Measurements from ENCODE around the gene MTREX. TPM values are rescaled to one million over a fixed set of nuclear protein-coding genes. Genes with fewer than 3 reads are reported as not detected.
A peak's percentile ranks its signal among the peaks of the same experiment; 100 is the strongest.

The MTREX gene
- total RNA-seq, 2 experiments from 2014 or later = 50.9 to 54.5 TPM

DNA sequence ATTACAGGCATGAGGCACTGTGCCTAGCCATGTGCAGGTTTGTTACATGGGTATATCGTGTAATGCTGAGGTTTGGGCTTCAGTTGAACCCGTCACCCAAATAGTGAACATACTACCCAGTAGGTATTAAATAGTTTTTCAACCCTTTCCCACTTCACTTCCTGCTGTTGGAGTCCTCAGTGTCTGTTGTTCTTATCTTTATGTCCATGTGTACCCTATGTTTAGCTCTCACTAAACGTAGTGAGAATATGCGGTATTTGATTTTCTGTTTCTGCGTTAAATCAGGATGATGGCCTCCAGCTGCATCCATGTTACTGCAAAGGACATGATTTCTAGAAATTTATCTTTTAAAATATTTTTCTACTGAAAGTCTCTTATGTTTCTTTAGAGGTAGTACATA, 17.8 kb downstream of the MTREX start:
- H3K27me3 ChIP-seq (ENCODE audit: control insufficient read depth in 1 of 2, insufficient read depth in 2 of 2, low read length in 2 of 2) = no peaks in the 10 kb centered on the region
- H3K36me3 ChIP-seq (ENCODE audit: insufficient read depth, low read length) = peaks cover 55% of the 10 kb centered on the region
- no peak overlapping the region for H3K27ac Mint-ChIP-seq
- H3K4me1 ChIP-seq (ENCODE audit: insufficient read depth, low read length) = peaks cover 4% of the 10 kb centered on the region
- no peak for DNase-seq
- TF ChIP-seq, protein P1, sequence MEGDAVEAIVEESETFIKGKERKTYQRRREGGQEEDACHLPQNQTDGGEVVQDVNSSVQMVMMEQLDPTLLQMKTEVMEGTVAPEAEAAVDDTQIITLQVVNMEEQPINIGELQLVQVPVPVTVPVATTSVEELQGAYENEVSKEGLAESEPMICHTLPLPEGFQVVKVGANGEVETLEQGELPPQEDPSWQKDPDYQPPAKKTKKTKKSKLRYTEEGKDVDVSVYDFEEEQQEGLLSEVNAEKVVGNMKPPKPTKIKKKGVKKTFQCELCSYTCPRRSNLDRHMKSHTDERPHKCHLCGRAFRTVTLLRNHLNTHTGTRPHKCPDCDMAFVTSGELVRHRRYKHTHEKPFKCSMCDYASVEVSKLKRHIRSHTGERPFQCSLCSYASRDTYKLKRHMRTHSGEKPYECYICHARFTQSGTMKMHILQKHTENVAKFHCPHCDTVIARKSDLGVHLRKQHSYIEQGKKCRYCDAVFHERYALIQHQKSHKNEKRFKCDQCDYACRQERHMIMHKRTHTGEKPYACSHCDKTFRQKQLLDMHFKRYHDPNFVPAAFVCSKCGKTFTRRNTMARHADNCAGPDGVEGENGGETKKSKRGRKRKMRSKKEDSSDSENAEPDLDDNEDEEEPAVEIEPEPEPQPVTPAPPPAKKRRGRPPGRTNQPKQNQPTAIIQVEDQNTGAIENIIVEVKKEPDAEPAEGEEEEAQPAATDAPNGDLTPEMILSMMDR (IDR thresholded peaks at IDR 0.05) = no peak
- intact Hi-C loops (cut with DNase I, micrococcal nuclease) = loop anchor here (2.0 to 5.0 kb wide), 2 partner anchors 17 to 367 kb away; no protein-coding TSS in a partner anchor
- ChIA-PET CTCF (no interaction called here), POLR2A (no interaction called here)
- H3K9me3 ChIP-seq (ENCODE audit: control insufficient read depth in 1 of 2, insufficient read depth in 1 of 2, low read length in 2 of 2) = no peaks in the 10 kb centered on the region
- H3K9me3 Mint-ChIP-seq = no peaks in the 10 kb centered on the region
- H3K4me1 Mint-ChIP-seq (ENCODE audit: low read depth) = peaks cover 50% of the 10 kb centered on the region
- H3K27ac ChIP-seq (ENCODE audit: low read depth in 1 of 2, low read length in 2 of 2) = no peak overlapping the region
- no peaks in the 10 kb centered on the region for H3K27me3 Mint-ChIP-seq
- no peak overlapping the region for H3K4me3 ChIP-seq (ENCODE audit: low read length)
- peaks cover 80% of the 10 kb centered on the region for H3K36me3 Mint-ChIP-seq (ENCODE audit: low read depth)
- H3K4me3 Mint-ChIP-seq = no peak overlapping the region
- ATAC-seq (ENCODE audit: poor library complexity) = no peak

DNA sequence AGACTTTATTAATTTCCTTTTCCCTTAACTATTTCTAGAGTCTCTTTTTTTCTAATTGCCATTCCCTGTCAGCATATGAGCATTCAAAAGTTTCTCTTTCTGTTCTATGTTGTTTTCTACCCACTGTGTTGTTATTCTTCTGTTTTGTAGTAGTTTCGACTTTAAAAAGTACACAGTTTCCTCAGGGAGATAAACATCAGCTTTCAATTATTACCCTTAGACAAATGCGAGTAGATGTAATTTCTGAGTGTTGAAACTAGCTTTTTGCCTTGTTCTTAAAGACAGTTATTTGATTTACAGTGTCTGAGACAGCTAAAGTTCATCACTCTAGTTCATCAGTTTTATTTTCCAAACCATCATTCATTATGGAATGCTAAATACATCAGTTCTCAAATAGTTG, 19.5 kb downstream of the MTREX start:
- Histone ChIP-seq H3K27me3 (ENCODE audit: control insufficient read depth in 1 of 2, insufficient read depth in 2 of 2, low read length in 2 of 2) (no peaks in the 10 kb centered on the region), H3K4me1 (ENCODE audit: insufficient read depth, low read length) (peaks cover 4% of the 10 kb centered on the region), H3K4me3 (ENCODE audit: low read length) (no peak overlapping the region), H3K9me3 (ENCODE audit: control insufficient read depth in 1 of 2, insufficient read depth in 1 of 2, low read length in 2 of 2) (no peaks in the 10 kb centered on the region), H3K27ac (ENCODE audit: low read depth in 1 of 2, low read length in 2 of 2) (no peak overlapping the region), H3K36me3 (ENCODE audit: insufficient read depth, low read length) (peaks cover 68% of the 10 kb centered on the region)
- no peaks in the 10 kb centered on the region for H3K27me3 Mint-ChIP-seq
- H3K36me3 Mint-ChIP-seq (ENCODE audit: low read depth) = peaks cover 93% of the 10 kb centered on the region
- H3K4me1 Mint-ChIP-seq (ENCODE audit: low read depth) = peaks cover 47% of the 10 kb centered on the region
- CTCF ChIA-PET = no interaction called here
- H3K9me3 Mint-ChIP-seq = no peaks in the 10 kb centered on the region
- intact Hi-C loops (cut with DNase I, micrococcal nuclease) = loop anchor here in 1 of 2 experiments (5.0 kb wide), 1 partner anchor 365 kb away; no protein-coding TSS in a partner anchor
- ATAC-seq (ENCODE audit: poor library complexity) (no peak), DNase-seq (no peak)
- POLR2A ChIA-PET = interaction anchor here (0.8 to 1.8 kb wide), 3 partner anchors 10 to 19 kb away, joined by 3 to 5 read pairs (median 3); partner anchors contain the start of genes DHX29 and MTREX
- TF ChIP-seq, protein P1 (IDR thresholded peaks at IDR 0.05) = no peak
- H3K4me3 Mint-ChIP-seq = no peak overlapping the region
- H3K27ac Mint-ChIP-seq = peak overlapping the region; percentile 19

DNA sequence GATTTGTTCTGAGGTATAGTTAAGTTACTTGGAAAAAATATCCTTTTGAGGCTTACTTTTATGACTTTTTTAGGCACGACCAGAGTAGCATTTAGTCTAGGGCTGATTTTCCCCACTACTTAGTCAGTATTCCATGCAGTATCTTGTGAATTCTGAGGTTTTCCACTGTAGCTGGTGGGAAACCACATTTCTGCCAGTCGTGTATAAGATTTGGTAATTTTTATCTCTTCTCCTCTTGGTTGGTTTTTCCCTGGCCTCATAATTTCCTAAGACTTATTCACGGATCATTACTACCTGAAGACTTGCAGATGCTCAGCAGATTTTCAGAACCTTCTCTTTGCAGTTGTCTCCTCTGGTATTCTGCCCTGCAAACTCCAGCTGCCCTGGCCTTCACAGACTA, 23.5 kb downstream of the MTREX start:
- Mint-ChIP-seq H3K36me3 (ENCODE audit: low read depth) (peaks cover 87% of the 10 kb centered on the region), H3K27me3 (no peaks in the 10 kb centered on the region), H3K4me1 (ENCODE audit: low read depth) (peaks cover 39% of the 10 kb centered on the region), H3K9me3 (no peaks in the 10 kb centered on the region), H3K4me3 (no peak overlapping the region), H3K27ac (no peak overlapping the region)
- CTCF ChIA-PET = no interaction called here
- TF ChIP-seq, protein P1 (IDR thresholded peaks at IDR 0.05) = no peak
- POLR2A ChIA-PET = no interaction called here
- no peaks in the 10 kb centered on the region for H3K27me3 ChIP-seq (ENCODE audit: control insufficient read depth in 1 of 2, insufficient read depth in 2 of 2, low read length in 2 of 2)
- no peaks in the 10 kb centered on the region for H3K9me3 ChIP-seq (ENCODE audit: control insufficient read depth in 1 of 2, insufficient read depth in 1 of 2, low read length in 2 of 2)
- DNase-seq (no peak), ATAC-seq (ENCODE audit: poor library complexity) (no peak)
- peaks cover 4% of the 10 kb centered on the region for H3K4me1 ChIP-seq (ENCODE audit: insufficient read depth, low read length)
- no peak overlapping the region for H3K4me3 ChIP-seq (ENCODE audit: low read length)
- H3K27ac ChIP-seq (ENCODE audit: low read depth in 1 of 2, low read length in 2 of 2) = no peak overlapping the region
- intact Hi-C loops (cut with DNase I, micrococcal nuclease) = no loop called here
- peaks cover 67% of the 10 kb centered on the region for H3K36me3 ChIP-seq (ENCODE audit: insufficient read depth, low read length)
